GM12878 (cell line): Measurements from ENCODE around the gene ZNF32. TPM values are rescaled to one million over a fixed set of nuclear protein-coding genes. Genes with fewer than 3 reads are reported as not detected.

ENCODE experiments used
- ATAC-seq: fragments of 200-7000 bp; cut with Tn5 transposase; 3 replicates; pipeline ENCODE4 v1.9.1; 2020; ENCODE audit warnings: mild to moderate bottlenecking, moderate library complexity
- Bru-seq: library from RNA; stranded (reverse); fragments of 400-500 nt; gene quantifications from one replicate; lab custom pipeline; 2021; lab: Mats Ljungman, UMichigan
- BruChase-seq, 2 experiments: library from RNA; stranded (reverse); fragments of 400-500 nt; gene quantifications; one replicate each; lab custom pipeline; 2021; lab: Mats Ljungman, UMichigan
- BruUV-seq: library from RNA; stranded (reverse); fragments of 400-500 nt; replicated peaks from 2 replicates; lab custom pipeline; 2021; lab: Mats Ljungman, UMichigan
- CTCF ChIA-PET: fragments of 300-600 bp; sonication (Branson Sonifier 250); formaldehyde crosslinking; extraction: SDS; loops from one replicate; lab custom pipeline; 2021; ENCODE audit warnings: inconsistent platforms; lab: Yijun Ruan, JAX
- POLR2A ChIA-PET: fragments of 350-600 bp; formaldehyde crosslinking; extraction: SDS; loops from one replicate; lab custom pipeline; 2021; ENCODE audit warnings: inconsistent platforms; lab: Charles Lee
- RAD21 ChIA-PET: fragments of 300-600 bp; sonication (Branson Sonifier 250); formaldehyde crosslinking; loops from one replicate; lab custom pipeline; 2023; ENCODE audit warnings: antibody characterized with exemption; ENCODE audit not compliant: unreplicated experiment; lab: Charles Lee
- SMC1A ChIA-PET: fragments of 300-600 bp; sonication (Branson Sonifier 250); formaldehyde crosslinking; loops from one replicate; lab custom pipeline; 2023; ENCODE audit not compliant: unreplicated experiment, uncharacterized antibody; lab: Charles Lee
- DNase-seq: peaks from one replicate; pipeline ENCODE4 v3.0.0-alpha.2; 2011; ENCODE audit warnings: low read depth, low spot score
- FAIRE-seq: peaks from 3 replicates; lab custom pipeline; 2011; peaks lifted over from hg19 to GRCh38; lab: Jason Lieb, UNC
- H2AFZ ChIP-seq: 2 replicates; pipeline ENCODE4 v1.6.0; 2011; ENCODE audit warnings: low read depth, low read length, control low read depth; ENCODE audit not compliant: control insufficient read depth
- H3K27ac ChIP-seq: 2 replicates; pipeline ENCODE4 v1.5.1; 2011; ENCODE audit warnings: control low read depth; ENCODE audit not compliant: control insufficient read depth, insufficient read depth
- H3K27me3 ChIP-seq, 2 experiments: replicated peaks in 1 of 2; 2 replicates each; pipeline versions ENCODE4 v1.6.0 to v1.6.1; 2011; ENCODE audit warnings: low read length in 1 of 2; ENCODE audit not compliant: control insufficient read depth in 2 of 2, insufficient read depth in 2 of 2
- H3K36me3 ChIP-seq, 2 experiments: 2 replicates each; pipeline ENCODE4 v1.5.1; 2011; ENCODE audit warnings: low read length in 1 of 2; ENCODE audit not compliant: control insufficient read depth in 2 of 2, insufficient read depth in 2 of 2
- H3K4me1 ChIP-seq: 2 replicates; pipeline ENCODE4 v1.6.1; 2011; ENCODE audit warnings: mild to moderate bottlenecking, low read length, moderate library complexity, mixed read lengths; ENCODE audit not compliant: control insufficient read depth, insufficient read depth
- H3K4me2 ChIP-seq: 2 replicates; pipeline ENCODE4 v1.6.0; 2011; ENCODE audit warnings: control low read depth; ENCODE audit not compliant: control insufficient read depth, insufficient read depth
- H3K4me3 ChIP-seq: fragments of 200-600 bp; sonication (generic); 2 replicates; pipeline ENCODE4 v1.5.1; 2016
- H3K79me2 ChIP-seq: 2 replicates; pipeline ENCODE4 v1.6.0; 2011; ENCODE audit warnings: low read length; ENCODE audit not compliant: control insufficient read depth, insufficient read depth
- H3K9ac ChIP-seq: 2 replicates; pipeline ENCODE4 v1.8.0; 2011; ENCODE audit warnings: low read length, control low read depth, mixed read lengths; ENCODE audit not compliant: control insufficient read depth, insufficient read depth
- H3K9me3 ChIP-seq: replicated peaks from 3 replicates; pipeline ENCODE4 v1.5.1; 2011; ENCODE audit warnings: mild to moderate bottlenecking, low read length; ENCODE audit not compliant: control insufficient read depth, insufficient read depth
- H4K20me1 ChIP-seq: 2 replicates; pipeline ENCODE4 v1.6.0; 2011; ENCODE audit not compliant: control insufficient read depth, insufficient read depth
- CREM ChIP-seq: IDR thresholded peaks from 2 replicates; pipeline ENCODE4 v1.6.1; 2014; ENCODE audit warnings: antibody characterized with exemption, low read depth
- DPF2 ChIP-seq: fragments of 450-650 bp; IDR thresholded peaks from 2 replicates; pipeline ENCODE4 v1.6.1; 2017; ENCODE audit warnings: mild to moderate bottlenecking
- GATAD2B ChIP-seq: fragments of 450-650 bp; conservative IDR thresholded peaks from 2 replicates; pipeline ENCODE4 v1.6.1; 2017; ENCODE audit warnings: low read depth, mild to moderate bottlenecking, moderate library complexity
- HCFC1 ChIP-seq: fragments of 150-350 bp; IDR thresholded peaks from 2 replicates; pipeline ENCODE4 v1.6.1; 2014; ENCODE audit warnings: low read length
- NR2C1 ChIP-seq: fragments of 450-650 bp; IDR thresholded peaks from 2 replicates; pipeline ENCODE4 v1.6.1; 2017; ENCODE audit warnings: antibody characterized with exemption, mild to moderate bottlenecking, moderate library complexity
- NR2F1 ChIP-seq: fragments of 450-650 bp; conservative IDR thresholded peaks from 2 replicates; pipeline ENCODE4 v1.6.1; 2017; ENCODE audit warnings: mild to moderate bottlenecking
- RELA ChIP-seq: fragments of 450-650 bp; IDR thresholded peaks from 2 replicates; pipeline ENCODE4 v1.8.0; 2014; ENCODE audit warnings: borderline replicate concordance; ENCODE audit not compliant: partially characterized antibody
- RUNX3 ChIP-seq: IDR thresholded peaks from 2 replicates; pipeline ENCODE4 v1.6.1; 2012; ENCODE audit warnings: low read length, inconsistent platforms
- SMC3 ChIP-seq: IDR thresholded peaks from 2 replicates; pipeline ENCODE4 v1.6.1; 2011; ENCODE audit warnings: low read length, improper control_type of control experiment, borderline replicate concordance
- TARDBP ChIP-seq: IDR thresholded peaks from 2 replicates; pipeline ENCODE4 v1.6.1; 2016; ENCODE audit warnings: borderline replicate concordance
- ZNF207 ChIP-seq: fragments of 450-650 bp; IDR thresholded peaks from 2 replicates; pipeline ENCODE4 v1.6.1; 2014; ENCODE audit warnings: antibody characterized with exemption, mild to moderate bottlenecking, borderline replicate concordance
- ZNF217 ChIP-seq: fragments of 450-650 bp; IDR thresholded peaks from 2 replicates; pipeline ENCODE4 v1.6.1; 2017; ENCODE audit warnings: antibody characterized with exemption, mild to moderate bottlenecking
- ZNF24 ChIP-seq: fragments of 450-650 bp; IDR thresholded peaks from 2 replicates; pipeline ENCODE4 v1.6.1; 2017; ENCODE audit warnings: antibody characterized with exemption, mild to moderate bottlenecking
- WGBS: methylation state at CpG from one replicate; pipeline ENCODE4 v1.1.6; 2016; ENCODE audit warnings: low lambda C conversion rate; ENCODE audit not compliant: insufficient replicate concordance, insufficient coverage; ENCODE audit errors: missing lambda C conversion rate; 5-methylcytosine and 5-hydroxymethylcytosine counted together
- in situ Hi-C: fragments of 300-500 bp; cut with MboI; formaldehyde crosslinking; loops from 9 replicates; pipeline ENCODE4 v1.14.3; 2018; ENCODE audit warnings: mixed read lengths
- intact Hi-C: fragments of 100-400 bp; cut with micrococcal nuclease; formaldehyde crosslinking; loops from one replicate; pipeline ENCODE4 v1.14.2; 2022; ENCODE audit not compliant: unreplicated experiment
- long read RNA-seq, 2 experiments: library from polyadenylated mRNA; unstranded; transcript quantifications; one replicate each; pipeline ENCODE4 v2.0.0, GENCODE V29; 2019 to 2020
- polyA minus RNA-seq, 3 experiments: library from RNA; depleted of rRNA, polyadenylated mRNA; stranded (reverse); fragments of >200 nt; gene quantifications; 2 replicates each; pipeline ENCODE4 v1.2.3, GENCODE V29; 2011
- polyA plus RNA-seq, 11 experiments: library from polyadenylated mRNA; depleted of rRNA in 4 of 11; unstranded in 6 of 11; stranded (reverse) in 5 of 11; fragments of >200 nt; fragmentation: Nextera tagmentation in 4 of 11; fragmentation: Illumina TruSeq in 1 of 11; extraction: Ambion mirVana in 4 of 11; extraction: Trizol in 1 of 11; gene quantifications; 1 replicate in 1 of 11; 2 replicates in 10 of 11; pipeline versions ENCODE4 v1.2.1 to v1.2.3, GENCODE V29; 2011 to 2016; ENCODE audit warnings: inconsistent platforms in 2 of 11, missing spikeins in 2 of 11, low read depth in 1 of 11
- total RNA-seq, 4 experiments: library from RNA; depleted of rRNA in 3 of 4; stranded (reverse); fragments of >200 nt in 3 of 4; fragmentation: Illumina TruSeq in 1 of 4; extraction: Trizol in 1 of 4; gene quantifications; 2 replicates each; pipeline versions ENCODE4 v1.2.1 to v1.2.3, GENCODE V29; 2013 to 2021
- TF ChIP-seq, protein P1 (sequence below): fragments of 450-650 bp; IDR thresholded peaks from 2 replicates; pipeline ENCODE4 v1.6.1; 2017; ENCODE audit warnings: borderline replicate concordance

ZNF32 gene, protein sequence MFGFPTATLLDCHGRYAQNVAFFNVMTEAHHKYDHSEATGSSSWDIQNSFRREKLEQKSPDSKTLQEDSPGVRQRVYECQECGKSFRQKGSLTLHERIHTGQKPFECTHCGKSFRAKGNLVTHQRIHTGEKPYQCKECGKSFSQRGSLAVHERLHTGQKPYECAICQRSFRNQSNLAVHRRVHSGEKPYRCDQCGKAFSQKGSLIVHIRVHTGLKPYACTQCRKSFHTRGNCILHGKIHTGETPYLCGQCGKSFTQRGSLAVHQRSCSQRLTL
- 12.0 and 12.3 TPM in 2 replicates for total RNA-seq (2013; cell fraction: nucleolus; rRNA removed)
- total RNA-seq (2014; rRNA removed) (2.7 and 2.8 TPM in 2 replicates), total RNA-seq (2014; rRNA removed; fragmentation: Illumina TruSeq; extraction: Trizol) (2.7 and 3.4 TPM in 2 replicates), total RNA-seq (2021) (2.8 and 4.0 TPM in 2 replicates), polyA plus RNA-seq (2011; rRNA removed) (23.0 and 27.0 TPM in 2 replicates), polyA plus RNA-seq (2014; fragmentation: Illumina TruSeq; extraction: Trizol) (4.2 TPM in 2 replicates), polyA plus RNA-seq (2014; fragmentation: Nextera tagmentation; extraction: Ambion mirVana) (1 to 10 TPM; 2.6 to 3.3 TPM), polyA plus RNA-seq (2014; rRNA removed) (1.9 and 3.2 TPM in 2 replicates), polyA plus RNA-seq (2016; fragmentation: Nextera tagmentation; extraction: Ambion mirVana) (1 to 10 TPM; 3.4 to 4.7 TPM), polyA minus RNA-seq (2011; rRNA and poly(A)+ RNA removed) (6.9 and 9.9 TPM in 2 replicates), Bru-seq, nascent RNA (percentile 65 among the genes with signal in this experiment), BruChase-seq, experiment 1, labeled RNA remaining after a 6-hour chase (percentile 58 among the genes with signal in this experiment), BruChase-seq, experiment 2, labeled RNA remaining after a 2-hour chase (percentile 57 among the genes with signal in this experiment)
- polyA plus RNA-seq (2011; ENCODE audit: low read depth), result 19.3 TPM
- polyA plus RNA-seq (2011; cell fraction: cytosol; rRNA removed), result 15.4 and 15.9 TPM in 2 replicates
- polyA plus RNA-seq (2011; cell fraction: nucleus; rRNA removed), result 10.9 and 14.1 TPM in 2 replicates
- 11.8 and 12.4 TPM in 2 replicates for polyA plus RNA-seq (2012)
- 1.5 and 1.8 TPM in 2 replicates for polyA minus RNA-seq (2011; cell fraction: cytosol; rRNA and poly(A)+ RNA removed)
- polyA minus RNA-seq (2011; cell fraction: nucleus; rRNA and poly(A)+ RNA removed), result 4.2 and 8.9 TPM in 2 replicates
- long read RNA-seq, experiment 1, partial matches to known transcripts, result 0 of 5 reads
- long read RNA-seq, experiment 1, other reads (novel, unspliced or antisense), result 1 of 5 reads
- long read RNA-seq, experiment 2, transcript ZNF32-201 (3 exons, 1,137 nt), result major isoform, 23 of 38 reads
- long read RNA-seq, experiment 2, partial matches to known transcripts, result 2 of 38 reads
- long read RNA-seq, experiment 2, other reads (novel, unspliced or antisense), result 13 of 38 reads

DNA sequence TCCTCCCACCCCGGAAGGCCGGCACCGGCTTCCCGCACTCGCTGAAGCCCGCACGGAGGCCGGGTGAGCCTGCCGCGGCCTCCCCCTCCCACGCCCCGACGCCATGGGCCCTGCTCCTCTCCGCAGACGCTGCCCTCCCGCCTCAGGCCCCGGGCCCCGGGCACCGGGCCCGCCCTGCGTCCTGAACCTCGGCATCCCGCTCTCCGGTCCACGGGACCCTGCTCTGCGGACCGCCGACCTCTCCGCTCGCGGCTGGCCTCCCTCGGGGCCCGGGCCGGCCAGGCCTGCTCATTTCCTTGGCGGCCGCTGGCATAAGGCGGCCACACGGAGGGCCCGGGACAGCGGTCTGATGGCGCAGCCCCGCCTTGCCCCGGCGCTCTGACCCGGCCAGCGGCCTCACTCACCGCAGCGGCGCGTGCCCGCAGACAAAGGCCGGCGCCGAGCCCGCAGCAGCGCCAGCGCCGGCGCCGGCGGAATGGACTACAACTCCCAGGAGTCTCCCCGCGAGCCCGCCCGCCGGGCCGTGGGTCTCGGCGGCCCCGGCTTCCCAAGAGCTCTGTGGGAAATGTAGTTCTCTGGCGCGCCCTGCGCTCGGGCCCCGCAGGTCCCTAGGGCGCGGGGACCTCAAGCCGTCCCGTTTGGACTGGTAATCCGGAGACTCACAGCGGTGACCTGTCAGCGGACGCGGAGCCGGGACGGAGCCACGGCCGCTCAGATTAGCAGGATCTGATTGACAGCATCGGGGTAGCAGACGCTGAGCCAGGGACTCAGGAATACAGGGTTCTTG lies at the start of gene ZNF32:
Gene ZNF32, minus strand, starts transcription at position 484 of the 787 bp plus-strand sequence. CDS start 2,748 bp downstream, outside the sequence.
- H3K27me3 ChIP-seq, result no peaks in the 10 kb centered on the region
- WGBS, result 1% methylated on average over 82 of the region's 90 CpGs
- ChIA-PET RAD21 (interaction anchor here (1.4 to 1.7 kb wide), 2 partner anchors 54 to 243 kb away, joined by 3 to 4 read pairs; no protein-coding TSS in a partner anchor), POLR2A (interaction anchor here (0.5 to 1.3 kb wide), 2 partner anchors 53 to 208 kb away, joined by 3 to 6 read pairs; no protein-coding TSS in a partner anchor), SMC1A (interaction anchor here (1.2 to 2.6 kb wide), 4 partner anchors 16 to 54 kb away, joined by 3 to 10 read pairs (median 3); no protein-coding TSS in a partner anchor), CTCF (no interaction called here)
- no peaks in the 10 kb centered on the region for H3K36me3 ChIP-seq
- peak within 1 kb of the TSS; percentile 83 for H3K4me3 ChIP-seq
- no peaks in the 10 kb centered on the region for H4K20me1 ChIP-seq
- peak within 1 kb of the TSS; percentile 95 for H3K4me2 ChIP-seq
- ATAC-seq (peak; percentile 100), FAIRE-seq (no peak), DNase-seq (no peak)
- H3K4me1 ChIP-seq, result no peaks in the 10 kb centered on the region
- H3K79me2 ChIP-seq, result no peaks in the 10 kb centered on the region
- peak within 1 kb of the TSS; percentile 91 for H2AFZ ChIP-seq
- peak within 1 kb of the TSS; percentile 62 for H3K27ac ChIP-seq
- H3K9me3 ChIP-seq, result peaks cover 30% of the 10 kb centered on the region
- in situ Hi-C loops, result no loop called here
- H3K9ac ChIP-seq, result peak within 1 kb of the TSS; percentile 80
- intact Hi-C loops, result no loop called here
- BruUV-seq, result no TSS peak
- TF ChIP-seq RUNX3 (peak; percentile 21; the same call in 1 of the 2 replicates), TARDBP (0 out of 2 replicates have a peak, but pooled peaks have one; percentile 56), SMC3 (no peak), ZNF217 (0 out of 2 replicates have a peak, but pooled peaks have one; percentile 62), ZNF207 (0 out of 2 replicates have a peak, but pooled peaks have one; percentile 68), RELA (no peak), ZNF24 (peak; percentile 16; the same call in 1 of the 2 replicates), NR2C1 (peak; percentile 80), HCFC1 (peak; percentile 95), DPF2 (peak; percentile 82), NR2F1 (peak; percentile 82), CREM (peak; percentile 50; the same call in 1 of the 2 replicates), GATAD2B (peak; percentile 96)
- TF ChIP-seq, protein P1, sequence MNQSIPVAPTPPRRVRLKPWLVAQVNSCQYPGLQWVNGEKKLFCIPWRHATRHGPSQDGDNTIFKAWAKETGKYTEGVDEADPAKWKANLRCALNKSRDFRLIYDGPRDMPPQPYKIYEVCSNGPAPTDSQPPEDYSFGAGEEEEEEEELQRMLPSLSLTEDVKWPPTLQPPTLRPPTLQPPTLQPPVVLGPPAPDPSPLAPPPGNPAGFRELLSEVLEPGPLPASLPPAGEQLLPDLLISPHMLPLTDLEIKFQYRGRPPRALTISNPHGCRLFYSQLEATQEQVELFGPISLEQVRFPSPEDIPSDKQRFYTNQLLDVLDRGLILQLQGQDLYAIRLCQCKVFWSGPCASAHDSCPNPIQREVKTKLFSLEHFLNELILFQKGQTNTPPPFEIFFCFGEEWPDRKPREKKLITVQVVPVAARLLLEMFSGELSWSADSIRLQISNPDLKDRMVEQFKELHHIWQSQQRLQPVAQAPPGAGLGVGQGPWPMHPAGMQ, result no peak
